ENCODE results near the gene CUX1.
"Not testable (repeated sequence)": the region's sequence is repeated elsewhere in the genome, so short reads cannot be mapped to it uniquely, and the experiment has no call there.

CUX1 gene

GRCh38 chr7:101963693-101964092 is 146.3 kb downstream of the CUX1 start:
- no peak for DNase-seq

- DNase-seq = no peak
These were observed 147.4 kb downstream of the CUX1 start for GRCh38 chr7:101964680-101965452.

GRCh38 chr7:101968720-101969466 is 151.5 kb downstream of the CUX1 start:
- no peak for DNase-seq

GRCh38 chr7:101969997-101970585 is 152.7 kb downstream of the CUX1 start:
- DNase-seq = no peak

DNA sequence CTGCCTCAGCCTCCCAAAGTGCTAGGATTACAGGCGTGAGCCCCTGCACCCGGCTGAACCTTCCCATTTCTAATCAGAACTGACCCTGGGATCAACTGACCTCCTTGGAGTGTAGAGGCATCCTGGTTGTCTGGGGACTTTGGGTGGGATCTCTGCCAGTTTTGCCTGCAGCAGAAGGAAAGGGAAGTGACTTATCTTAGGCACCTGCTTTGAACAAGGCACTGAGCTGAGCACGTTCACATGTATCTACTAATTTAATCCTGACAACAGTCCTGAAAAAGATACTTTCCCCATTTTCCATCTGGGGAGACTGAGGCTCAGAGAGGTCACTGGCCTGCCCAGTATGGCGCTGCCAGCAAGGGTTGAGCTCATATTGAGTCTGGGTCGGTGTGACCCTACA is 153.4 kb downstream of the CUX1 start:
- DNase-seq = no peak

DNA sequence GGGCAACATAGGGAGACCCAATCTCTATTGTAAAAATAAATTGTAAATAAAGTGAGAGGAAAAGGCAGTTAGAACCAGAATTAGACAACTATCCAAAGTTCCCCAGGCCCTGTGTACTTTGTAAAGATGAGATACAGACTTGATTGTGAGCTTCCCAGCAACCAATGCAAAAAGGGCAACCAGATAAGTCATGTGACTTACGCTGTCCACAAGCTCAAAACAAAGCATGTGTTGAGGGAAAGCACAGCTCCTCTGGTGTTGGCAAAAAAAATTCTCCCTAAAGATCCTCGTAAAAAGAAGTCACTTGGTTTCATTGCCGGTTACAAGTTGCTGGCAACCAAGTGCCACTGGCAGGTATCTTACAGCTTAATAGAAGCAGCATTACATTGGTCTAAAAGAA is 154.0 kb downstream of the CUX1 start:
- no peak for DNase-seq

DNA sequence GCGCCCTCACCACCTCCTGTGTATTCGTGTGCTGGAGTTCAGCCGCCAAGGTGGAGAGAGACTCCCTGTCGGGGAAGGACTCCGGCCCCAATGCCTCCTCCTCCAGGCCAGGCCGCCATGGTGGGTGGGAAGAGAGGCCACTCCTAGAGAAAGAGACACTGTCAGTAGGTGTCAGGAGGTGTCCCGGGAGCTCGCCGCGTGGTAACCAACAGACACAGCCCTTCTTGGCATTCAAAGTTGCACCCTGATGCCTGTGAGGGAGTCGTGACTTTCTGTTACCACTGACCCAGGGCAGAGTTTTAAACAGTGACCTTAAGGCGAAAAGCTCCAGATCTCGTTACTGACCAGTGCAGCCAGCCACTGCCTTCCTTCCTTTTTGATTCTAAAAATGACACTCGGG is 155.2 kb downstream of the CUX1 start:
- no peak for DNase-seq

GRCh38 chr7:101973130-101973529 is 155.7 kb downstream of the CUX1 start:
- no peak for DNase-seq

GRCh38 chr7:101974393-101974792 is 157.0 kb downstream of the CUX1 start:
- no peak for DNase-seq

- no peak for DNase-seq
These were observed 157.6 kb downstream of the CUX1 start for GRCh38 chr7:101975046-101975445.

DNA sequence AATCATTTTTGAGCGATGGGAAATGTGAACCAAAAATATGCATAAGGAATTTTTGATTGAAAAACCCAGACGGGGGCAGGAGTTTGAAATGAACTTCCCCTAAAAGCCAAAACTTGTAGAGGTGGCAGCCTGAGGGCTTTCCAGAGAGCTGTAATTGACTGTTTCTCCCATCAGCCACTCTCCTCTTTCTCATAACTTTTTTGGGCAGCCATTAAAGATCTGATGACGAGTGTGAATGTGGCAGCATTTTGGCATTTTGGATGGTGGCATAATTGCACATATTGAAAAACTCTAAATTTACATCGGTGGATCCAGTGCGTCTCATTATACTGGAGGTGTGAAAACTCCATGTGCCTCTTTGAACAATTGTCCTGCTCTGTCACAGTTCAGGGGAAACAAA is 159.0 kb downstream of the CUX1 start:
- no peak for DNase-seq

DNA sequence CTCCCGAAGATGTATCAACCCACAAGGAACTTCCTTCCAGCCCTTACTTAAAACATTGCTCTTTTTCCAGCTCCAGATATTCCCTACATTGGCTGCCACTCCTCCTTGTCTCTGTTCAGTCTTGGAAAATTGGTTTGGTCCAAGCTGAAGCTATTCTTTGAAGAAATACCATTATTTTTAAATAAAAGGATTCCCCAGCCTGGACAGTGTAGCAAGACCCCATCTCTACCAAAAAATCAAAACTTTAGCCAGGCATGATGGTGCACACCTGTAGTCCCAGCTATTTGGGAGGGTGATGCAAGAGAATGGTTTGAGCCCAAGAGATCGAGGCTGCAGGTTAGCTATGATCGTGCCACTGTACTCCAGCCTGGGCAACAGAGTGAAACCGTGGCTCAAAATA is 159.8 kb downstream of the CUX1 start:
- no peak for DNase-seq

- no peak for DNase-seq
These were observed 161.3 kb downstream of the CUX1 start for GRCh38 chr7:101978683-101979082.

GRCh38 chr7:101983147-101983811 is 165.9 kb downstream of the CUX1 start:
- DNase-seq = no peak

DNA sequence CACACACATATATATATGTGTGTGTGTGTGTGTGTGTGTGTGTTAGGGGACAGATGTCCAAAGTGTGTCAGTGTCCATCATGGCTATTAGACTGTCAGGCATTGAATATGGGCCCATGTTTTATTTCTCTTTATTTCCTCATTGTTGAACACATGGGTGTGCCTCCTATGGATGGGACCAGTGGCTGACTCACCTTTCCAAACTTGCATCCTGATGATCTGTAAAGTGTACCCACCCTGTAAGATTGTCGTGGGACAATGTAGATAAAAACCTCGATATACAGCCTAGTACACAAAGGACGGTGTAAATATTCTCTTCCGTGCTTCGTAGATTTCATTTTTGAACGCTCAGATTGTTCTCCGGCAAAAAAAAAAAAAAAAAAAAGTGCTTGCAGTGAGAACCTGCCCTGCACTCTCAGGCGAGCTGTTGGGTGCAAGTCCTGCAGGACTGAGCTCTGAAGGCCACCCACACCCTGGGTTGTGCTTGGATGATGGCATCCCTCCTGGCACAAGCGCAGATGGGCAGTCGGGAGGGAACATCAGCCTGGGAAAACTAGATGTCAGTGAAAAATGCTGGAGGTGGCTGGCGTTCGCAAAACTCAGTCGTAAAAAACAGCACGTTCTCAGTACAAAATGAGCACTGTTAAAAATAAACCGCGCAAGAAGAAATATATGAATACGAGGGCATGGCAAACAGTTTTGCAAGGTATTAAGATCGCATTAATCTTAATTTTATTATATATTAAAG is 166.9 kb downstream of the CUX1 start:
- DNase-seq = no peak

DNA sequence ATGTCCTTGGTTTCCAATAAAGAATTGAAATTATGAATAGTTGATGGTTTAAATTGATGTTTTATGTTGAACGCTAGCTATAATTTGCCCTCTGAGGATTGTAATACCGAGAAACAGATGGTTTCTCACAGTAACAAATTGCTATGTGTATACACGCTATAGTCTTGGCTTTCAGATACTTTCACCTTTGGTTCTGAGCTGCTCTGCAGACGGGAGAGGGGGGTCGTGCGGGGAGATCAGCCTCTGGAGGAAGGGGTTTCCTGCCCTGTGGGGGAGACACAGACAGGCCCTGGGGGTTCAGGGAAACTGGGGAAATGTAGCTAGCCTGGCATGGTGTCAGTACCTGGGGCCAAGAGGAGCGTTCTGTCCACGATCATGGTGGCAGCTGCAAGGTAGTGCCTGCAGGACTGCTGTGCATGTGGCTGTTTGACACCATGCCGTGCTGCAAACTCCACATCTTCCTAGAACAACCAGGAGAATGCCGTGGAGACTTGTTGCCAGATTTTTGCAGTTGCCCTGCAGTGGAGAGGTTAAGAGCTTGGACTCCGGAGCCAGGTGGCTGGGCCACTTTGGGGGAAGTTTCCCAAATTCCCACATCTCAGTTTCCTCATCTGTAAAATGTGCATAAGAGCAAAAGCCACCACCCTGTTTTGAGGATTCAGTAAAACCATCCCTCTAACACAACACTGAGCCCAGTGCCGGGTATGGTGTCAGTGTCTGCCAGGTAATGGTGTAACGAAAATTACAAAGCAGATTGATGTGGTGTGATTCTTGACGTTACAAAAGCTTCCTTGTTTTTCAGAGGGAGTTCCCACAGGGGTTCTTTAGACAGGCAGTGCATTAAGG is 167.9 kb downstream of the CUX1 start:
- DNase-seq = no peak

- DNase-seq = no peak
These were observed 168.7 kb downstream of the CUX1 start for GRCh38 chr7:101985903-101986734.

DNA sequence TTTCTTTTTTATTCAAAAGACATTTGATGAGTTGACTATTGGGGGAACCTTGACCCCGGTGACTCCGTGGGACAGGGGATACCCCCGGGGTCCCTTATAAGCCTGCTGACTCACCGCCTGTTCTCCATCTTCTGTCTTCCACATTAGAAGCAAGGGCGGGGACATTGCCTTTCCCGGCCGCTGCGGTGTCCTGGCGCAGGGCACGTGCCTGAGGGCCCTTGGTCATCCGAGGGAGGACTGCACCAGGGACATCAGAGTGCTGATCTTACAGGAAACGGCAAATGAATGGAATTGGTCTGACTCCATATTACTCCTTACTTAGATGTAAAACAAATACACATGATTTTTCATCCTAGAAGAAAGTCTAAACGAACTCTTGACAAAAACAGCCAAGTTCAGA is 170.1 kb downstream of the CUX1 start:
- DNase-seq = no peak

- DNase-seq = not testable (repeated sequence)
These were observed 170.6 kb downstream of the CUX1 start for GRCh38 chr7:101988060-101988459.

DNA sequence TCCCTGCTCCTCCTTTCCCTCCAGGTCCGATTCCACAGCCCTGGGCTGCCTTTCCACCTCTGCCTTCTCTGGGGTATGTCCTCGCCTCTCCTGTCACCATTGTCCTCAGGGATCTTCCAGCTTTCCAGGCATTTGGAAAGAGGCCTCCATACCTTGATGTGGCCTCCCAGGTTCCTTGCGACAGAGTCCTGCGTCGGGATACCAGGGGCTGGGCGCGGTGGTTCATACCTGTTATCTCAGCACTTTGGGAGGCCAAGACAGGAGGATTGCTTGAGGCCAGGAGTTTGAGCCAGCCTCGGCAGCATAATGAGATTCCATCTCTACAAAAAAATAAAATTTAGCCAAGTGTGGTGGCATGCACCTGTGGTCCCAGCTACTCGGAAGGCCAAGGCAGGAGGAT is 171.1 kb downstream of the CUX1 start:
- no peak for DNase-seq

- no peak for DNase-seq
These were observed 171.7 kb downstream of the CUX1 start for GRCh38 chr7:101989101-101989500.

All from activated naive CD4-positive, alpha-beta T cell treated with anti-CD3 and anti-CD28 coated beads, Interleukin-2, amount 50 U/mL, for 16 hours (primary cell).